HG03521 (cell line): ENCODE results near the gene OLIG1.

ENCODE experiments used
- ATAC-seq: cut with Tn5 transposase; IDR thresholded peaks from one replicate; pipeline ENCODE4 v1.9.1; 2021; ENCODE audit warnings: mild to moderate bottlenecking, moderate library complexity; ENCODE audit not compliant: unreplicated experiment

Gene OLIG1

GRCh38 chr21:33030633-33031032, 39.3 kb upstream of the OLIG1 start:
- ATAC-seq, result no peak

GRCh38 chr21:33031152-33031911, 38.6 kb upstream of the OLIG1 start:
- ATAC-seq, result no peak

GRCh38 chr21:33032434-33033047, 37.4 kb upstream of the OLIG1 start:
- no peak for ATAC-seq

GRCh38 chr21:33033094-33033951, 36.6 kb upstream of the OLIG1 start:
- no peak for ATAC-seq

- ATAC-seq, result no peak
These were observed 36.0 kb upstream of the OLIG1 start for GRCh38 chr21:33033961-33034413.

GRCh38 chr21:33035147-33035546, 34.8 kb upstream of the OLIG1 start:
- ATAC-seq, result no peak

- no peak for ATAC-seq
These were observed 33.3 kb upstream of the OLIG1 start for GRCh38 chr21:33036430-33037162.

- no peak for ATAC-seq
These were observed 32.4 kb upstream of the OLIG1 start for GRCh38 chr21:33037501-33037900.

GRCh38 chr21:33039536-33039935, 30.4 kb upstream of the OLIG1 start:
- no peak for ATAC-seq

GRCh38 chr21:33040215-33040614, 29.7 kb upstream of the OLIG1 start:
- ATAC-seq, result no peak

GRCh38 chr21:33041981-33042380, 28.0 kb upstream of the OLIG1 start:
- no peak for ATAC-seq

GRCh38 chr21:33042812-33043211, 27.1 kb upstream of the OLIG1 start:
- no peak for ATAC-seq

GRCh38 chr21:33046455-33046854, 23.5 kb upstream of the OLIG1 start:
- ATAC-seq, result no peak

- no peak for ATAC-seq
These were observed 22.7 kb upstream of the OLIG1 start for GRCh38 chr21:33047231-33047630.

- ATAC-seq, result no peak
These were observed 18.0 kb upstream of the OLIG1 start for GRCh38 chr21:33051925-33052324.

- no peak for ATAC-seq
These were observed 16.0 kb upstream of the OLIG1 start for GRCh38 chr21:33053951-33054350.

GRCh38 chr21:33055991-33056390, 13.9 kb upstream of the OLIG1 start:
- ATAC-seq, result no peak

GRCh38 chr21:33057385-33057940, 12.5 kb upstream of the OLIG1 start:
- ATAC-seq, result no peak

GRCh38 chr21:33058527-33058926, 11.4 kb upstream of the OLIG1 start:
- ATAC-seq, result no peak

GRCh38 chr21:33058957-33059356, 11.0 kb upstream of the OLIG1 start:
- no peak for ATAC-seq
